ENCODE results near the gene GPR78.
A peak's percentile ranks its signal among the peaks of the same experiment; 100 is the strongest.

Gene GPR78

GRCh38 chr4:8547108-8547911 lies 32.9 kb upstream of the GPR78 start:
- peak; percentile 51 for DNase-seq

DNA sequence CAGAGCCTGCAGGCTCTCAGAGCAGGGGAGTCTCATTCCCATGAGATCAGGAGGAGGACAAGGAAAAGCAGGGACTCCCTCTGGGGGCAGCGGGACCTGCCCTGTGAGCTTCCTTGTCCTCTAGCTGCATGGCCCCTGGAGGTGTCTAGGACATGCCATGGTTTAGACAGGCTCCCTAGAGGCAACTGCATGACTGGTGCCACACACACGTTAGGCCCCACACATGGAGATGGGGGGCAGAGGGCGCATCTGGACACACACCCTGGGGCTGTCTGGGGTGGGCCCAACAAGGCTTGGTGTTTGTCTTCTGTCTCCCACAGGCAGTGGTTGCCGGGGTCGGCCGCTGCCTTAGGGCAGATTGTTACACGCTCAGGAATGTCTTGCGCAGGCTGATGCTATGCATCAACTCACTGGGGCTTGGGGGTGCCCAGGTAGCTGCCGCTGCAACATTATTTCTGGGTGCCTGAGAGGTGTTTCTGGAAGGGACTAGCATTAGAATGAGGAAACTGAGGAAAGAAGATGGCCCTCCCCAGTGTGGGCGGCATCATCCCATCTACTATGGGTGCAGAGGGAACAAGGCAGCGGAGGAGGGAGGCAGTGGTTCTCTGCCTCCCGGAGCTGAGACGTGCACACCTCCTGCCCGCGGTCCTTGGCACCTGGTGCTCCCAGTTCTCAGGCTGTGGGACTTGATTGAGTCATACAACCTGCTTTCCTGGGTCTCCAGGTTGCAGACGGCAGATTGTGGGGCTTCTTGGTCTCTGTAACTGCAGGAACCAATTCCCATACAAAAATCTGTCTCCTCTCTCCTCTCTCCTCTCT lies 32.1 kb upstream of the GPR78 start:
- peak; percentile 87 for DNase-seq

- no peak for DNase-seq
These were observed 31.4 kb upstream of the GPR78 start for GRCh38 chr4:8548731-8549351.

DNA sequence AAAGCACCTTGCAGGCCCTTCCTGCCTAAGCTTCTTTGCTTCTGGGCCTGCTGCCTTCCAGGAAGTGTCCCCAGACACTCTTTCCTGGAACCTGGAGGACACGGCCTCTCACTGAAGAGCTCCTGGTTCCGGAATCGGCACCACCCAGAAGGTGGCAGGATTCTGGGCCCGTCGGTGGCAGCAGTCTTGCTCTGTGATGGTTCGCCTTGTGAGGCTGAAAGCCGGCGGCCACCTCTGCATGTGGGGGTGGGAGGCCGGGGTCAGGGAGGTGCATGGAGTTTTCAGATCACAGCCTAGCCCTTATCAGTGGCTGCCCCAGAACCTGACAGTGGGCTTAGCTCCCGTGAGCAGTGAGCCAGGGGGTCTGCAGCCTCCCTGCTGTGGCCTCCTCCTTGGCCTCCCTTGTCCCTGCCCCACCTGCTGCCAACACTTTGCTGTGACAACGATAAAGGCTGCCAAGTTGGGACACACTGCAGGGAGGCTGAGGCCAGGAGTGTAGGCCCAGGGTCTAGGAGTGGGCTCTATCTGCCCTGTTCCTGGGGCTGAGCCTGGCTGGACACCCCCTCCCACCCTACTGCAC lies 30.8 kb upstream of the GPR78 start:
- DNase-seq = no peak

- DNase-seq = no peak
These were observed 29.5 kb upstream of the GPR78 start for GRCh38 chr4:8550691-8551090.

- DNase-seq = no peak
These were observed 28.2 kb upstream of the GPR78 start for GRCh38 chr4:8552024-8552423.

GRCh38 chr4:8552581-8553205 lies 27.5 kb upstream of the GPR78 start:
- DNase-seq = no peak

- DNase-seq = no peak
These were observed 27.0 kb upstream of the GPR78 start for GRCh38 chr4:8553216-8553615.

DNA sequence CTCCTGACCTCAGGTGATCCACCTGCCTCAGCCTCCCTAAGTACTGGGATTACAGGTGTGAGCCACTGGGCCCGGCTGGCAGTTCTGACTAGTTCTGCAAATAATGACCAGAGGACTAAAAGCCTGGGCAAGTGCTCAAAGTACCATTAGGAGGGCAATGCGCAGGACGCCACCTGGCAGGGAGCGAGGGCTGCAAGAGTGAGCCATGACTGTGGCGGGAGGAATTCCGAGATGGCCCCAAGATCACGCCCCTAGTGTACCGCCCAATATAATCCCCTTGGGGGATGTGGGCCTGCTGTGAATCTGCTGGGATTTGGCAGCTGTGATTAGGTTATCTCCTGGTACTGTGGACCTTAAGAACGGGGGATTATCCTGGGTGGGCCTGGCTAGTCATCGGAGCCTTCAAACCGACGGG lies 26.2 kb upstream of the GPR78 start:
- DNase-seq = no peak

GRCh38 chr4:8554555-8555100 lies 25.6 kb upstream of the GPR78 start:
- DNase-seq = no peak

GRCh38 chr4:8555716-8556115 lies 24.5 kb upstream of the GPR78 start:
- DNase-seq = no peak

GRCh38 chr4:8556341-8557150 lies 23.6 kb upstream of the GPR78 start:
- no peak for DNase-seq

DNA sequence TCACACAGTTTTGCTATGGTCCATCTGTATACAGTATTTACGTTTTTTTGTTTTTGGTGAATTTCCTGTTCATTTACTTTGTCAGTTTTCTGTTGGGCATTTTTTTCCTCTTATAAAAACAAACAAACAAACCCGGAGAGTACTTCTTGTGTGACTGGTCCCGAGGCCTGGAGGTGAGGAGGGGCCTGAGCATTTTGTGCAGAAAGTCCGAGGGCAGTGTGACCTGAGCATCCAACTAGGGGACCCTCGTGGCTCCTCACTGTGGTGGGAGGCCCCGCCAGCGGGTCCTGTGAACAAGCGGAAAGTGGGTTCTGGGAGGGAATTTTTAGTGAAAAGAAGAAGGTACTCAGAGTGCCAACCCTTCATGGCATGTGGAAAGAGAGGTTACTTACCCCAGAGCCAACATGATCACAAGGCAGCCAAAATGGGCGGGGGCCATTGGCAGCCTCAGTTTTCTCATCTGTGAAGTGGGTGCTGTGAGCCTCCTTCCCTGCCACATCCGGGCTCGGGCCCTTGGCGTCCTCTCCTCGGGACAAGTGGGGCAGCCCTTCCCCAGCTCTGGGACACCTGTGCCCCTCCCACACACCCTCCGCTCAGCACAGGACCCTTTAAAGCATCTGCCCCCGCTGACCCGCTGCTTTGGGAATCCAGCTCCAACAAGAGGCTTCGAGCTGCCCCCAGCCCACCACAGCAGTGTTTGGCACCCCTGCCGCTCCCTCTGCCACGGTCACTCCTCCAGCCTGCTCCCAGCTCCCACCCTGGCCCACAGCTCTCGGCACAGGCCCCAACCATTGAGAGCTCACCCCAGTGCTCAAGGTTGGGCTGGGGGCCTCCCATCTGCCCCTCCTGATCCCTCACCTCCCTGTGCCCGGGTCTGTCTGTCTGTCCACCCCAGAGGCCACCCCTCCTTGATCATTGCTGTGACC lies 22.8 kb upstream of the GPR78 start:
- no peak for DNase-seq

GRCh38 chr4:8558080-8558960 lies 21.9 kb upstream of the GPR78 start:
- peak; percentile 32 for DNase-seq

GRCh38 chr4:8559011-8559410 lies 21.2 kb upstream of the GPR78 start:
- no peak for DNase-seq

DNA sequence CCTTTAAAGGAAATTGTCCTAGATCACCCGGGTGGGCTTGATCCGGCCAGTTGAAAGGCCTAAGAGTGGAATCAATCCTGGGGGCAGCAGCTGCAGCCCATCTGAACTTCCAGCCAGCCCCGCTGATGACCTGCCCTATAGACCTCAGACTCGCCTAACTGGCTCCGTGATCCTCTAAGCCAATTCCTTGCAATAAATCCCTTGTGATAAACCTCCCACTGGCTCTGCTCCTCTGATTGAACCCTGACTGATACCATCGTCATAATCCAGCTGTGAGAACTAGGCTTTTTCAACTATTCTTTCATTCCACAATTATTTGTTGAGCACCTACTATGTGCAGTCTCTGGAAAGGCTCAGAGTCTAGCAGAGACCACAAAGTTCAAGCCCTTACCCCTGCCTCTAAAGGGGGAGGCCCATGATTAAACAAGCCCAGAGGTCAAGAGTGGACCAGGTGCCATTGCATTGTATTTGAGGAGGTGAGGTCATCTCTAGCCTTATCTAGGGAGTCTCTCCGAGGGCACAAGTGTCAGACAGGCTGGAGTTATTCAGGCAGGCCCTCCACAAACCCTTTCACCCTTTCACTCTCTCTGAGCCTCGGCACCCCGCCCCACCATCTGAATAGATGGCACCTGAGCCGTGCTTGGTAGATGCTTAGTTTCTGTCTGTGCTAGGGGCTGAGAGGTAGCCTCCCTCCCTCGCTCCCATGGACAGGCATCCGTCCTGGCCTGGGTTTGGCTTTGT lies 20.5 kb upstream of the GPR78 start:
- no peak for DNase-seq

DNA sequence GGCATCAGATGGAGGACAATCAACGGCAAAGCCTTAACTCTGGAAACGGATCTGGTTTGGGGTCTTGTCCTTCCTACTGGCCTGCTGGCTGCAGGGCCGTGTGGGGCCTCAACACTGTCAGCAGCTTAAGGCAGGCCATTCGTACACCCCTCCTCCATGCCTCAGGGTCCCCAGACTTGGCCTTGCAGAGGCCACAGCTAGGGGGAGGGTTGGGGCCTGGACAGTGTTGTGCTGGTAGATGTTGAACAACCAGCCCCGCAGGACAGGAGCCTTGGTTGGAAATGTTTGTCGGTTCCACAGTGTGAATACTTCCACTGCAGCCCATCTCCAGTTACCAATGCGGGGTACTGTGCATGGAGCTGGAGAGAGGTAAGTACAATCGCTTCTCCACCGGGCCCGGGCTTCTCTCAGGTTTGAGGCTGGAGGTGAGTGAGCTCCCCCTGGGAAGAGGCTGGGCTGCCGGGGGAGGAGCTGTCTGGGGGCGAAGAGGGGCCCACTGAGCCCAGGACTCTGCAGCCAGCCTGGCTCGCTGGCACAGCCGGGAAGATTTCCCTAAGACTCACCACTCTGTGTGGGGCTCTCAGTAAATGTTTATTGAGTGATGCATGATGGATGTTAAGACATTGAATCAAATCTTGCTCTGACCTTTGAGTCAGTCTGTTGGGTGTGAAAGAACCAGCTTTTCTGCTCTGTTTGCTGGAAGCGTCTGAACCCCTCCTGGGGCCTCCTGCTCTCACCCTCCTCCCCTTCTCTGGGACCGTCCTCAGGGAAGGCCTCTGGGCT lies 19.7 kb upstream of the GPR78 start:
- peak; percentile 60 for DNase-seq

- no peak for DNase-seq
These were observed 15.6 kb upstream of the GPR78 start for GRCh38 chr4:8564595-8564994.

All from T1000 (cell line).